GM23338 (cell line): ENCODE data around the gene SCN3A. TPM values are rescaled to one million over a fixed set of nuclear protein-coding genes. Genes with fewer than 3 reads are reported as not detected.

Experiments used
- ATAC-seq: fragments of 200-7000 bp; cut with Tn5 transposase; 3 replicates; pipeline ENCODE4 v1.9.1; 2020
- DNase-seq: peaks from one replicate; pipeline ENCODE4 v3.0.0-alpha.2; 2015; ENCODE audit warnings: low spot score
- H2AFZ ChIP-seq: fragments of 200-600 bp; sonication (generic); 2 replicates; pipeline ENCODE4 v1.8.0; 2016; ENCODE audit warnings: antibody characterized with exemption, mild to moderate bottlenecking, moderate library complexity
- H3F3A ChIP-seq: fragments of 200-600 bp; sonication (generic); replicated peaks from 2 replicates; pipeline ENCODE4 v1.8.0; 2017; ENCODE audit warnings: antibody characterized with exemption, mixed run types, low read depth
- H3K27ac ChIP-seq: fragments of 200-600 bp; sonication (generic); 2 replicates; pipeline ENCODE4 v1.6.1; 2016; ENCODE audit warnings: low read depth
- H3K27me3 ChIP-seq: fragments of 200-600 bp; sonication (generic); 2 replicates; pipeline ENCODE4 v1.8.0; 2016; ENCODE audit warnings: mild to moderate bottlenecking, mixed run types, moderate library complexity; ENCODE audit not compliant: insufficient read depth
- H3K36me3 ChIP-seq: fragments of 200-600 bp; sonication (generic); 2 replicates; pipeline ENCODE4 v1.8.0; 2016; ENCODE audit warnings: mild to moderate bottlenecking; ENCODE audit not compliant: insufficient read depth
- H3K4me1 ChIP-seq: fragments of 200-600 bp; sonication (generic); 2 replicates; pipeline ENCODE4 v1.8.0; 2016; ENCODE audit warnings: mild to moderate bottlenecking, moderate library complexity; ENCODE audit not compliant: insufficient read depth
- H3K4me2 ChIP-seq: fragments of 200-600 bp; sonication (generic); 2 replicates; pipeline ENCODE4 v1.7.1; 2017; ENCODE audit warnings: mixed run types
- H3K4me3 ChIP-seq: fragments of 200-600 bp; sonication (generic); 2 replicates; pipeline ENCODE4 v1.6.1; 2016; ENCODE audit warnings: mixed run types
- H3K79me2 ChIP-seq: fragments of 200-600 bp; sonication (generic); replicated peaks from 2 replicates; pipeline ENCODE4 v1.8.0; 2017; ENCODE audit warnings: mild to moderate bottlenecking; ENCODE audit not compliant: insufficient read depth
- H3K9me2 ChIP-seq: fragments of 200-600 bp; sonication (generic); 2 replicates; pipeline ENCODE4 v1.8.0; 2017; ENCODE audit not compliant: insufficient read depth
- H4K20me1 ChIP-seq: fragments of 200-600 bp; sonication (generic); replicated peaks from 2 replicates; pipeline ENCODE4 v1.8.0; 2017; ENCODE audit warnings: mild to moderate bottlenecking; ENCODE audit not compliant: insufficient read depth
- H3K27ac Mint-ChIP-seq: 2 replicates; pipeline ENCODE4 v1.8.0; 2020; ENCODE audit warnings: inconsistent platforms, mild to moderate bottlenecking, moderate library complexity, mixed read lengths
- H3K27me3 Mint-ChIP-seq: 3 replicates; pipeline ENCODE4 v1.8.0; 2022; ENCODE audit warnings: low read depth, mild to moderate bottlenecking, moderate library complexity, mixed read lengths, inconsistent platforms; ENCODE audit not compliant: insufficient read depth, poor library complexity
- H3K36me3 Mint-ChIP-seq: 3 replicates; pipeline ENCODE4 v1.8.0; 2021; ENCODE audit warnings: low read depth, mild to moderate bottlenecking, inconsistent platforms, moderate library complexity, mixed read lengths
- H3K4me1 Mint-ChIP-seq: 3 replicates; pipeline ENCODE4 v1.8.0; 2020; ENCODE audit warnings: mild to moderate bottlenecking, inconsistent platforms, mixed read lengths
- H3K4me3 Mint-ChIP-seq: 3 replicates; pipeline ENCODE4 v1.8.0; 2021; ENCODE audit warnings: moderate library complexity, mild to moderate bottlenecking, inconsistent platforms, mixed read lengths
- H3K9me3 Mint-ChIP-seq: 3 replicates; pipeline ENCODE4 v1.8.0; 2020; ENCODE audit warnings: moderate library complexity, mild to moderate bottlenecking, inconsistent platforms, mixed read lengths
- EZH2phosphoT487 ChIP-seq: fragments of 200-600 bp; sonication (generic); IDR thresholded peaks from one replicate; pipeline ENCODE4 v1.8.1; 2018; ENCODE audit warnings: antibody characterized with exemption; ENCODE audit not compliant: unreplicated experiment
- NANOG ChIP-seq: IDR thresholded peaks from 2 replicates; pipeline ENCODE4 v1.6.1; 2016; ENCODE audit warnings: antibody characterized with exemption, borderline replicate concordance
- ZNF114 ChIP-seq: fragments of 250-450 bp; sonication (Bioruptor Pico); IDR thresholded peaks from 2 replicates; pipeline ENCODE4 v1.5.0; 2020; ENCODE audit warnings: mild to moderate bottlenecking, moderate library complexity
- polyA plus RNA-seq: library from polyadenylated mRNA; unstranded; fragments of >200 nt; fragmentation: Nextera tagmentation; extraction: Ambion mirVana; gene quantifications from 2 replicates; pipeline ENCODE4 v1.2.1, GENCODE V29; 2016
- total RNA-seq: library from RNA; depleted of rRNA; stranded (reverse); fragments of >200 nt; shearing (Covaris generic); gene quantifications from 2 replicates; pipeline ENCODE4 v1.2.3, GENCODE V29; 2014
- TF ChIP-seq, protein P1 (sequence below): IDR thresholded peaks from 2 replicates; pipeline ENCODE4 v1.6.1; 2016; ENCODE audit warnings: antibody characterized with exemption
- TF ChIP-seq, protein P2 (sequence below), 2 experiments: fragments of 200-600 bp in 1 of 2; sonication (generic) in 1 of 2; conservative IDR thresholded peaks; 2 replicates each; pipeline versions ENCODE4 v1.5.1 to v1.6.1; 2016 to 2017; ENCODE audit warnings: antibody characterized with exemption in 2 of 2, low read depth in 2 of 2, mild to moderate bottlenecking in 2 of 2, moderate library complexity in 1 of 2
- TF ChIP-seq, protein P3 (sequence below): IDR thresholded peaks from one replicate; pipeline ENCODE4 v1.6.1; 2018; ENCODE audit warnings: antibody characterized with exemption; ENCODE audit not compliant: unreplicated experiment

The SCN3A gene
- total and polyA plus RNA-seq, 2 experiments from 2014 or later: 0.66 TPM; not detected in 1

DNA sequence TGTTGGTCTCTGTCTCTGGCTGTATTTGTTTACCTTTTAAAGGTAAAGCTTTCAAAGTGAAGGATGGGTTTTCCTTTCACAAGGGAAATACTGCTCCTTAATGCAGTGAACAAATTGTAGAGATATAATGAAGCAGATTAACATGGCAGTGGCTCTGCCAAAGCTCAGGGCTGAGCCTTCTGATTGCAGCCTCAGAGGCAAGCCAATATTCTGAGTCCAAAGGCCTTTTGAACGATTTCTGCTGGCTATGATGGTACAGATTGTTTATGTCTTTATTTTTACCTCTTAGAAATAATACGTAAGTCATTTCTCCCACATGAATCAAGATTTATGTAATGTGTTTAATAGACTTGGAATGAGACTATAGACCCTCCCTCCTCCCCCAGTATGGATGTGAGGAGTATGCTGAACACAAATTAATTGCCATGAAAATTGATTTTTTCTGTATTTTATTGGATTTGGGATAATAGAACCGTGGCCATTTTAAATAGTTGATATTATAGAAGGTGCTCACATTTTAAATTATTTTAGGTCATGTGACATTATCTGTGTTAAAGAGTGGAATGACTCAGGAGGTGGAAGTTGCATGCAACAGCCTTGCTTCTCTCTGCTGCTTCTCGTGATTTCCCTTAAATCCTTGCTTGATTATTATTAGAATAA, 36.1 kb upstream of the SCN3A start (continued):
- TF ChIP-seq, protein P1, sequence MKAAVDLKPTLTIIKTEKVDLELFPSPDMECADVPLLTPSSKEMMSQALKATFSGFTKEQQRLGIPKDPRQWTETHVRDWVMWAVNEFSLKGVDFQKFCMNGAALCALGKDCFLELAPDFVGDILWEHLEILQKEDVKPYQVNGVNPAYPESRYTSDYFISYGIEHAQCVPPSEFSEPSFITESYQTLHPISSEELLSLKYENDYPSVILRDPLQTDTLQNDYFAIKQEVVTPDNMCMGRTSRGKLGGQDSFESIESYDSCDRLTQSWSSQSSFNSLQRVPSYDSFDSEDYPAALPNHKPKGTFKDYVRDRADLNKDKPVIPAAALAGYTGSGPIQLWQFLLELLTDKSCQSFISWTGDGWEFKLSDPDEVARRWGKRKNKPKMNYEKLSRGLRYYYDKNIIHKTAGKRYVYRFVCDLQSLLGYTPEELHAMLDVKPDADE: no peak
- TF ChIP-seq NANOG: no peak
- TF ChIP-seq EZH2phosphoT487: no peak

DNA sequence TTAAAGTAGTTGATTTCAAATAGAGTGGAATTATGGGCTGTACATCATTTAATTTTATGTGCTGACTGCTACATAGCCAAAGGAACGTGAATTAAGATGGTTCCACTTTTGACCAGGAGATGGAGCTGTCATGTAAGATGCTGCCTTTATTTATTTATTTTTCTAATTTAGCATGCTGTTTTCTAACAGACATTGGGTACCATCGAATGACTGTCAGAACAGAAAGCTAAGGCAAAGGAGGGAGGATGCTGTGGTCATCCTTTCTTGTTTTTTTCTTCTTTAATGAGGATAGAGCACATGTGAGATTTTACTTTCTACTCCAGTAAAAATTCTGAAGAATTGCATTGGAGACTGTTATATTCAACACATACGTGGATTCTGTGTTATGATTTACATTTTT, 35.4 kb upstream of the SCN3A start, which contains the start of gene SCN2A:
TSS of gene SCN2A (plus strand) at position 185 of the 400 bp plus-strand sequence. CDS start 56,410 bp downstream, outside the sequence.
- peak; percentile 73 for DNase-seq

More for the DNA sequence above, 35.4 kb upstream of the SCN3A start, which contains the start of gene SCN2A:
- Histone ChIP-seq H3K4me3 (no peak within 1 kb of the TSS), H4K20me1 (no peaks in the 10 kb centered on the region), H3K27me3 (no peaks in the 10 kb centered on the region), H3K79me2 (no peaks in the 10 kb centered on the region), H3K9me2 (no peaks in the 10 kb centered on the region), H3K27ac (no peak within 1 kb of the TSS), H3K4me2 (no peak within 1 kb of the TSS), H2AFZ (no peak within 1 kb of the TSS), H3K4me1 (no peaks in the 10 kb centered on the region), H3K36me3 (no peaks in the 10 kb centered on the region), H3F3A (no peaks in the 10 kb centered on the region)
- ATAC-seq: peak; percentile 47; the same call in 2 of the 3 replicates
- no peak within 1 kb of the TSS for H3K4me3 Mint-ChIP-seq
- H3K36me3 Mint-ChIP-seq: no peaks in the 10 kb centered on the region
- TF ChIP-seq, protein P2, sequence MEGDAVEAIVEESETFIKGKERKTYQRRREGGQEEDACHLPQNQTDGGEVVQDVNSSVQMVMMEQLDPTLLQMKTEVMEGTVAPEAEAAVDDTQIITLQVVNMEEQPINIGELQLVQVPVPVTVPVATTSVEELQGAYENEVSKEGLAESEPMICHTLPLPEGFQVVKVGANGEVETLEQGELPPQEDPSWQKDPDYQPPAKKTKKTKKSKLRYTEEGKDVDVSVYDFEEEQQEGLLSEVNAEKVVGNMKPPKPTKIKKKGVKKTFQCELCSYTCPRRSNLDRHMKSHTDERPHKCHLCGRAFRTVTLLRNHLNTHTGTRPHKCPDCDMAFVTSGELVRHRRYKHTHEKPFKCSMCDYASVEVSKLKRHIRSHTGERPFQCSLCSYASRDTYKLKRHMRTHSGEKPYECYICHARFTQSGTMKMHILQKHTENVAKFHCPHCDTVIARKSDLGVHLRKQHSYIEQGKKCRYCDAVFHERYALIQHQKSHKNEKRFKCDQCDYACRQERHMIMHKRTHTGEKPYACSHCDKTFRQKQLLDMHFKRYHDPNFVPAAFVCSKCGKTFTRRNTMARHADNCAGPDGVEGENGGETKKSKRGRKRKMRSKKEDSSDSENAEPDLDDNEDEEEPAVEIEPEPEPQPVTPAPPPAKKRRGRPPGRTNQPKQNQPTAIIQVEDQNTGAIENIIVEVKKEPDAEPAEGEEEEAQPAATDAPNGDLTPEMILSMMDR (conservative IDR thresholded peaks at IDR 0.05; ENCODE audit: low read depth in 2 of 2): peak; percentile 74 to 83
- TF ChIP-seq, protein P3, sequence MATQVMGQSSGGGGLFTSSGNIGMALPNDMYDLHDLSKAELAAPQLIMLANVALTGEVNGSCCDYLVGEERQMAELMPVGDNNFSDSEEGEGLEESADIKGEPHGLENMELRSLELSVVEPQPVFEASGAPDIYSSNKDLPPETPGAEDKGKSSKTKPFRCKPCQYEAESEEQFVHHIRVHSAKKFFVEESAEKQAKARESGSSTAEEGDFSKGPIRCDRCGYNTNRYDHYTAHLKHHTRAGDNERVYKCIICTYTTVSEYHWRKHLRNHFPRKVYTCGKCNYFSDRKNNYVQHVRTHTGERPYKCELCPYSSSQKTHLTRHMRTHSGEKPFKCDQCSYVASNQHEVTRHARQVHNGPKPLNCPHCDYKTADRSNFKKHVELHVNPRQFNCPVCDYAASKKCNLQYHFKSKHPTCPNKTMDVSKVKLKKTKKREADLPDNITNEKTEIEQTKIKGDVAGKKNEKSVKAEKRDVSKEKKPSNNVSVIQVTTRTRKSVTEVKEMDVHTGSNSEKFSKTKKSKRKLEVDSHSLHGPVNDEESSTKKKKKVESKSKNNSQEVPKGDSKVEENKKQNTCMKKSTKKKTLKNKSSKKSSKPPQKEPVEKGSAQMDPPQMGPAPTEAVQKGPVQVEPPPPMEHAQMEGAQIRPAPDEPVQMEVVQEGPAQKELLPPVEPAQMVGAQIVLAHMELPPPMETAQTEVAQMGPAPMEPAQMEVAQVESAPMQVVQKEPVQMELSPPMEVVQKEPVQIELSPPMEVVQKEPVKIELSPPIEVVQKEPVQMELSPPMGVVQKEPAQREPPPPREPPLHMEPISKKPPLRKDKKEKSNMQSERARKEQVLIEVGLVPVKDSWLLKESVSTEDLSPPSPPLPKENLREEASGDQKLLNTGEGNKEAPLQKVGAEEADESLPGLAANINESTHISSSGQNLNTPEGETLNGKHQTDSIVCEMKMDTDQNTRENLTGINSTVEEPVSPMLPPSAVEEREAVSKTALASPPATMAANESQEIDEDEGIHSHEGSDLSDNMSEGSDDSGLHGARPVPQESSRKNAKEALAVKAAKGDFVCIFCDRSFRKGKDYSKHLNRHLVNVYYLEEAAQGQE: peak; percentile 45
- no peak for TF ChIP-seq ZNF114 (CRISPR knock-in tag)
- no peaks in the 10 kb centered on the region for H3K27me3 Mint-ChIP-seq
- H3K9me3 Mint-ChIP-seq: no peaks in the 10 kb centered on the region
- no peak within 1 kb of the TSS for H3K27ac Mint-ChIP-seq
- H3K4me1 Mint-ChIP-seq: no peaks in the 10 kb centered on the region
